HFF-Myc (cell line): Measurements from ENCODE around the gene ZNF587B.
A peak's percentile ranks its signal among the peaks of the same experiment; 100 is the strongest.
"Not testable (repeated sequence)": the region's sequence is repeated elsewhere in the genome, so short reads cannot be mapped to it uniquely, and the experiment has no call there.

ENCODE experiments used
- DNase-seq: peaks from one replicate; pipeline ENCODE4 v3.0.0-alpha.2; 2011; ENCODE audit warnings: low read depth; ENCODE audit errors: extremely low read depth
- H3K4me3 ChIP-seq: replicated peaks from 2 replicates; pipeline ENCODE4 v1.5.1; 2011; ENCODE audit warnings: low read depth, mild to moderate bottlenecking, control low read depth, low read length
- CTCF ChIP-seq: IDR thresholded peaks from 2 replicates; pipeline ENCODE4 v1.5.1; 2012; ENCODE audit warnings: mild to moderate bottlenecking, low read depth, low read length, control low read depth; ENCODE audit errors: missing control alignments

The ZNF587B gene

GRCh38 chr19:57841122-57841763, 11.1 kb downstream of the ZNF587B start:
- no peak overlapping the region for H3K4me3 ChIP-seq
- no peak for TF ChIP-seq CTCF
- DNase-seq, result no peak

GRCh38 chr19:57847164-57847563, 17.1 kb downstream of the ZNF587B start:
- not testable (repeated sequence) for DNase-seq

GRCh38 chr19:57849162-57849665, 19.1 kb downstream of the ZNF587B start:
- peak overlapping the region; percentile 71 for H3K4me3 ChIP-seq
- not testable (repeated sequence) for DNase-seq

More at GRCh38 chr19:57847164-57847563, 17.1 kb downstream of the ZNF587B start:
- H3K4me3 ChIP-seq, result not testable (repeated sequence)

GRCh38 chr19:57849666-57850473, 19.8 kb downstream of the ZNF587B start, which contains the start of gene ZNF587:
ZNF587 (plus strand) TSS chr19:57849859; CDS start chr19:57850039, 180 bp downstream.
- DNase-seq, result peak; percentile 70
- H3K4me3 ChIP-seq, result peak within 1 kb of the TSS; percentile 71

GRCh38 chr19:57850553-57851017, 20.5 kb downstream of the ZNF587B start:
- peak; percentile 39 for DNase-seq
- no peak for TF ChIP-seq CTCF
- H3K4me3 ChIP-seq, result peak overlapping the region; percentile 71

GRCh38 chr19:57851812-57852603, 21.9 kb downstream of the ZNF587B start:
- not testable (repeated sequence) for DNase-seq, H3K4me3 ChIP-seq

- H3K4me3 ChIP-seq, DNase-seq: not testable (repeated sequence)
These were observed 24.0 kb downstream of the ZNF587B start for GRCh38 chr19:57854117-57854516.

GRCh38 chr19:57862351-57862750, 32.3 kb downstream of the ZNF587B start:
- not testable (repeated sequence) for H3K4me3 ChIP-seq, DNase-seq

GRCh38 chr19:57867868-57868492, 37.9 kb downstream of the ZNF587B start:
- TF ChIP-seq CTCF, result no peak
- DNase-seq, result no peak
- no peak overlapping the region for H3K4me3 ChIP-seq

GRCh38 chr19:57869655-57870054, 39.6 kb downstream of the ZNF587B start:
- not testable (repeated sequence) for H3K4me3 ChIP-seq, DNase-seq
